Activated CD4-positive, alpha-beta T cell treated with anti-CD3 and anti-CD28 coated beads, Interleukin-2, amount 50 U/mL, for 1 hour (primary cell): ENCODE measurements around the gene TBC1D23.

Source experiments
- DNase-seq: peaks from one replicate; pipeline ENCODE4 v3.0.0-alpha.2; 2020

TBC1D23 gene

DNA sequence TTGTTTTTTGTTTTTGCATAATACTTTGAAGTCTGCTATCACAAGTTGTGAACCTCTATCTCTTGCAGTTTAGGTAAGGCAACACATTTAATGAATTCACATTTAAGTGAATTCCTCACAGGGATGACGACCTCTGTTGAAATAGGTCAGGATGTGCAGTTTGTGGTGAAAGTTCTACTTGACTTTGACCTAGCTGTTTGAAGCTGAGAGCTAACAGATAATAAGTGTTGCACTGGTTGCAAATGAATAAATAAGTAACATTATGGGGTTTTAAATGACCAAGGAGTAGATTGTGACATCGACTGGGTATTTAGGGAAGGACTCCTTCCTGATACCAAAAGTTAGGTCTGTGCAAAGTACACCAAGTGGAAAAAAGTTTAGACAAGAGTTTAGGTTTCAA, 97.6 kb downstream of the TBC1D23 start:
- DNase-seq = no peak

- no peak for DNase-seq
Observed at GRCh38 chr3:100359035-100359434, 98.2 kb downstream of the TBC1D23 start.

- DNase-seq = no peak
Observed at GRCh38 chr3:100360757-100361496, 100.1 kb downstream of the TBC1D23 start.

DNA sequence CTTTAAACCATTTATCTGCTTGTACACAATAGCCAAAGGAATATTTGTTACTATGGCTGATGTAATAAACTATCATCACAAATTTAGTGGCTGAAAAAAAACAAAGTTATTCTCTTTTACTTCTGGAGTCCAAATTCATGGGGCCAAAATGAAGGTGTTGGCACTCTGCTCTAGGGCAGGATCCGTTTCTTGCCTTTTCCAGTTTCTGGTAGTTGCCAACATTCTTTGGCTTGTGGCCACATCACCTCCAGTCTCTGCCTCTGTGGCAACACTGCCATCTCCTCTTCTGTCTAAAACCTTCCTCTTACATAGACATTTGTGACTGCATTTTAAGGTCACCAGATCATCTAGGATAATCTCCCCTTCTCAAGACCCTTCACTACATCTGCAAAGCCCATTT, 101.1 kb downstream of the TBC1D23 start:
- DNase-seq = no peak

- no peak for DNase-seq
Observed at GRCh38 chr3:100364421-100364820, 103.6 kb downstream of the TBC1D23 start.

GRCh38 chr3:100366424-100366823, 105.6 kb downstream of the TBC1D23 start:
- DNase-seq = no peak

- no peak for DNase-seq
Observed at GRCh38 chr3:100368441-100368840, 107.6 kb downstream of the TBC1D23 start.

- no peak for DNase-seq
Observed at GRCh38 chr3:100370756-100371155, 110.0 kb downstream of the TBC1D23 start.

DNA sequence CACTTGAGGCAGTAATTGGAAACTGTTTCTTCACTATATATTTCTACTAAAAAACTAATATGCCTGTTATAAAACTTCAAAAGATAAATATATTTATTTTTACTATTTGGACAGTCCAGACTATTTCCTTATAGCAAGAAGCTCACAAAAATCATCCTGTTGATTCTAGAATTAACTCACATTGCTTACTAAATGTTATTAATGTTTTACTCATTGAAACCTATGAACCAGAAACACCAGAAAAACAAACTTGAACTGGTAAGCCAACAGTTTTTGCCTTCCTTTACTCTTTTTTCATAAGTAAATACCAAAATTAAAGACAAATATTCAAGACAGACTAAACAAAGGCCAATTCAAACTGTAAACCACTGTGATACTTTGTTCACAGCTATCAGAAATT, 113.7 kb downstream of the TBC1D23 start:
- no peak for DNase-seq
